GM12864 (cell line): Measurements from ENCODE around the gene ADPRS.
A peak's percentile ranks its signal among the peaks of the same experiment; 100 is the strongest.

Experiments used
- DNase-seq: peaks from one replicate; pipeline ENCODE4 v3.0.0-alpha.2; 2011; ENCODE audit warnings: low read depth
- H3K4me3 ChIP-seq: 2 replicates; pipeline ENCODE4 v1.5.1; 2011; ENCODE audit warnings: mild to moderate bottlenecking, low read depth, low read length, control low read depth
- TF ChIP-seq, protein P1 (sequence below): IDR thresholded peaks from 2 replicates; pipeline ENCODE4 v1.5.1; 2011; ENCODE audit warnings: low read depth, mild to moderate bottlenecking, moderate library complexity, low read length, control low read depth, inconsistent platforms; ENCODE audit errors: missing control alignments

The ADPRS gene

DNA sequence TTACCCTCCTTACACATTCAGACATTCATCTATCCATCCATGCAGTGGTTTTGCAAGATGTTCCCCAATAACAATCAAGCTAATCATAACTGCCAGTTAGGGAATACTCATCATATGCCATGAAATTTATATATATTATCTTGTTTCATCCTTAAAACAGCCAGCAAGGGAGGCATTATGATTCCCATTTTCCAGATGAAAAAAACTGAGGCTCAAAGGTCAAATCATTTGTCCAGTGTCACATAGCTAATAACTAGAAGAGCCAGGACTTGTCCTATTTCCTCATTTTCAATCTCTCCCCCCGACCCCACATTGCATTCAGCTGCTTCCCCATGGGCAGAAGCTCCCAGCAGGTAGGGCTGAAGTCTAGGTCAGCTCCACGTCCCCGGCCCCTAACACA is 43.3 kb downstream of the ADPRS start:
- H3K4me3 ChIP-seq = no peak overlapping the region
- DNase-seq = no peak
- TF ChIP-seq, protein P1, sequence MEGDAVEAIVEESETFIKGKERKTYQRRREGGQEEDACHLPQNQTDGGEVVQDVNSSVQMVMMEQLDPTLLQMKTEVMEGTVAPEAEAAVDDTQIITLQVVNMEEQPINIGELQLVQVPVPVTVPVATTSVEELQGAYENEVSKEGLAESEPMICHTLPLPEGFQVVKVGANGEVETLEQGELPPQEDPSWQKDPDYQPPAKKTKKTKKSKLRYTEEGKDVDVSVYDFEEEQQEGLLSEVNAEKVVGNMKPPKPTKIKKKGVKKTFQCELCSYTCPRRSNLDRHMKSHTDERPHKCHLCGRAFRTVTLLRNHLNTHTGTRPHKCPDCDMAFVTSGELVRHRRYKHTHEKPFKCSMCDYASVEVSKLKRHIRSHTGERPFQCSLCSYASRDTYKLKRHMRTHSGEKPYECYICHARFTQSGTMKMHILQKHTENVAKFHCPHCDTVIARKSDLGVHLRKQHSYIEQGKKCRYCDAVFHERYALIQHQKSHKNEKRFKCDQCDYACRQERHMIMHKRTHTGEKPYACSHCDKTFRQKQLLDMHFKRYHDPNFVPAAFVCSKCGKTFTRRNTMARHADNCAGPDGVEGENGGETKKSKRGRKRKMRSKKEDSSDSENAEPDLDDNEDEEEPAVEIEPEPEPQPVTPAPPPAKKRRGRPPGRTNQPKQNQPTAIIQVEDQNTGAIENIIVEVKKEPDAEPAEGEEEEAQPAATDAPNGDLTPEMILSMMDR = no peak

DNA sequence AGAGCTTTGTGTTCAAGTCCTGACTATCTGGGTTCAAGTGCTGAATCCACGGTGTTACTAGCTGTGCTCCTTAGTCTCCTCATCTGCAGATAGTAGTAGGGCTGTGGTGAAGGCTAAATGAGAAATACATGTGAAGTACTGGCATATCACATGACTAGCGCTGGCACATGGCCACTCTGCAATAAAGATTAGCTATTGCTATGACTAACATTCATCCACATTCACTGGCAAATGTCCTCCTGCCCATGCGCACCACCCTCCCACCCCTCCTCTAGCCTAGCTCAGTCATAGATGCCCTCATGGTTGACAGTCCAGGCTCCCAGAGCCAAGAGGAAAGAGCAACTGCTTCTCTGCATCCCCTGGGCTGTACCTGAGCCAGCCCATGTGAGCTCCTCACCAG is 44.8 kb downstream of the ADPRS start:
- no peak for DNase-seq
- H3K4me3 ChIP-seq = no peak overlapping the region
- TF ChIP-seq, protein P1 = no peak

DNA sequence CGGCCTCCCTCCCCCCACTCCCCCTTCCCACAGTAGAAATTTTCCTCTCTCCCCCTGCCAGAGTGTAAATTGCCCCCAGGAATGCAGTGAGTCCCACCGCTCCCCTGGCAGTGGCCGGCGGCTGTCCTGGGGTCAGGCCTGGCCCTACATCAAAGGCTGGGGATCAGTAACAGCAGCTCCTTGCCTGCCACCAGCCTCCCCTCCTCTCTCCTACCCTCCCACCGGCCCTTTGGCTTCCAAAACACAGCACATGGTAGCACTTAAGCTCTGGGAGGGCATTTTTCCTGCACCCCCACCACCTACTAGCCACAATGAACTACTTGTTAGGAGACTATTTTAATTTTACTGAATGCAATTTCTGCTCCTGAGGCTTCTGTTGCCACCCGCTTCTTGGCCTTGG is 45.3 kb downstream of the ADPRS start:
- TF ChIP-seq, protein P1 = no peak
- DNase-seq = no peak

DNA sequence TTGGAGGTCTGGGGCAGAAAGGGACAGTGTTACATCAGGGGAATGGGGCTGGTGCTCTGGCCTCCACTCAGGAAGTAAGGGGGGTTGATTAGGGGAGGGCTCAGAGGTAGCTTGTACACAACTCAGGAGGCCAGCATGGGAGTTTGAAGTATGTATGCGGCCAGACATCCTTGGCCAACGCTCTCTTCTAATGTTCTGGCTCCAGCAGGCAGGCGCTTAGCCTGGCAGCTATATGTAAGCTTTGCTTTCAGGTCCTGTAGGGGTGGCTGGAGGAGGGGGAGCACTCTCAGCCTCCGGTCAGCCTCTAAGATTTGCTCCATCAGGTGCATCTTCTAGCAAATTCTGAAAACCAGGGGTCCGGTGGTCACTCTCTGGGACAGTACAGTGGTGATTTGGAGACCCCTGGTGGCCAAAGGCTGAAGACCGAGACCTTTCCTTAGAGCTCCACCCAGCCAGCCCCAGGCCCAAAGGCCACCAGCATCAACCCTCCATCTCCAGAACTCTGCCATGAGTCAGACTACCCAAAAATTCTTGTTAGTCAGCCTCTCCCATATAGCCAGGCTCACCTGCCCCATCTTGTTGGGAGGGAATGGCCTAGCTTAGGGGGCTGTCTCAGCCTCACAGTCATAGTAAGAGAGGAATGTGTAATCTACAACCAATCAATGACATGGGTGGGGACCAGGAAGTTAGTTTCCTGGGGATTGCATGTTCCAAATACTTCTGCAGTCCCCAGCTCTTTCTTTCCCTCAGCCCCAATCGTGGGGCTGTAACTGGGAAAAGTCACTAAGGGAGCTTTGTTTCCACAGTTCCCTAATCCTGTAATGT is 46.0 kb downstream of the ADPRS start:
- no peak for DNase-seq
- TF ChIP-seq, protein P1 = peak; percentile 77
- H3K4me3 ChIP-seq = no peak overlapping the region

More for the DNA sequence above, 45.3 kb downstream of the ADPRS start:
- no peak overlapping the region for H3K4me3 ChIP-seq

DNA sequence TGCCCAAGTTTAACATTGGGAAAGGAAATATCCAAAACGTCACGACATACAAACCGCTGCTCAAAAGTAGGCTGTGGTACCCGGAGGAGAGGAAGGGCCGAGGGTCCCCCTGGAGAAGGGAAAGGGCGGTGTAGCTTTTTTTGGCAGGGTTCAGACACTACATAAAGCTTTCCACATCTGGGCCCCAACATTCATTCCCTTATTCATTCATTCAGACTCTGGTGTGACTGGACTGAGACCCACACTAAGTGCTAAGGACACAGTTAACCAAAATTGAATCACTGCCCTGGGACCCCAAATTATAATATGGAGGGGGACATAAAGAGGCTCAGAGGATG is 46.6 kb downstream of the ADPRS start:
- H3K4me3 ChIP-seq = no peak overlapping the region
- DNase-seq = no peak
- TF ChIP-seq, protein P1 = no peak

DNA sequence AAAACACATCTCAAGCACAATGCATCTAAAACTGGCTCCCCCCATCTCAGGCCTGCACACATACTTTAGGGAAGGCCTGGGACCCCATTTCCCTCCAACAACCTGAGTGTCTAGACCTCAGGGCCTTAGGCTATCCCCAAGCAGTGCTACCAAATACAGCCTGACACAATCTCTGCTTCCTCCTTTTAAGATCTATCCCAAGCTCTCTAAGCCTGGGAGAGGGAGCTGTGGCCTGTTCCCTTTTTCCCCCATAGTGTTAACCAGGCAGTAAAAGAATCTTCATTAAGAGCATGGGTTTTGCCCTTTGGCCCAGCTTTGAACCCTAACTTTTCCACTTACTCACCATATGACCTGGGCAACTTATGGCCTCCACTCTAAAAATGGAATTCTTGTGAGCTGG is 47.1 kb downstream of the ADPRS start:
- TF ChIP-seq, protein P1 = no peak
- H3K4me3 ChIP-seq = no peak overlapping the region
- no peak for DNase-seq

DNA sequence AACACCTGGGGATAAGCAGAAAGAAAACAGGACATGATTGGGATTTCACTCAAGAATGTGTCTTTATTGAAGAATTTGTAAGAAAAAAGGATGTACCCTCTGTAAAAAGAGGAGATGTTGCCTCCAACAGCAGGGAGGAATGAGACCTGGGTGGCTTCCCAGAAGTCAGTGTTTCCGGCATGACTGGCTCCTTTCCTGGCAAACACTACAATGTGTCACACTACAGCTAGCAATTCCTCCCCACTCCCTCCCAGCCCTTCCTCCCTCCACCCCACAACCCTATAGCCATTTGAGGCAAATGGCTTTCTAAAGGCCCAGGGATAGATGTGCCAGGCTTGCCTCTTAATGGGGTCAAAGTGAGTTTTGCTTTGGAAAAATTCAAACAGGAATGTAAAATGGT is 47.8 kb downstream of the ADPRS start:
- TF ChIP-seq, protein P1 = no peak
- DNase-seq = no peak
- H3K4me3 ChIP-seq = no peak overlapping the region
